GM18505 (cell line): ENCODE measurements around the gene TTLL9.
"Not testable (repeated sequence)": the region's sequence is repeated elsewhere in the genome, so short reads cannot be mapped to it uniquely, and the experiment has no call there.

Source experiments
- ATAC-seq: cut with Tn5 transposase; IDR thresholded peaks from one replicate; pipeline ENCODE4 v1.9.1; 2021; ENCODE audit not compliant: unreplicated experiment
- POLR2A ChIP-seq: IDR thresholded peaks from 4 replicates; pipeline ENCODE4 v1.6.1; 2011; ENCODE audit warnings: borderline replicate concordance; ENCODE audit not compliant: insufficient read depth, insufficient read length; ENCODE audit errors: extremely low read depth

Gene TTLL9, protein sequence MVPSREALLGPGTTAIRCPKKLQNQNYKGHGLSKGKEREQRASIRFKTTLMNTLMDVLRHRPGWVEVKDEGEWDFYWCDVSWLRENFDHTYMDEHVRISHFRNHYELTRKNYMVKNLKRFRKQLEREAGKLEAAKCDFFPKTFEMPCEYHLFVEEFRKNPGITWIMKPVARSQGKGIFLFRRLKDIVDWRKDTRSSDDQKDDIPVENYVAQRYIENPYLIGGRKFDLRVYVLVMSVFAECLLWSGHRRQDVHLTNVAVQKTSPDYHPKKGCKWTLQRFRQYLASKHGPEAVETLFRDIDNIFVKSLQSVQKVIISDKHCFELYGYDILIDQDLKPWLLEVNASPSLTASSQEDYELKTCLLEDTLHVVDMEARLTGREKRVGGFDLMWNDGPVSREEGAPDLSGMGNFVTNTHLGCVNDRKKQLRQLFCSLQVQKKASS

DNA sequence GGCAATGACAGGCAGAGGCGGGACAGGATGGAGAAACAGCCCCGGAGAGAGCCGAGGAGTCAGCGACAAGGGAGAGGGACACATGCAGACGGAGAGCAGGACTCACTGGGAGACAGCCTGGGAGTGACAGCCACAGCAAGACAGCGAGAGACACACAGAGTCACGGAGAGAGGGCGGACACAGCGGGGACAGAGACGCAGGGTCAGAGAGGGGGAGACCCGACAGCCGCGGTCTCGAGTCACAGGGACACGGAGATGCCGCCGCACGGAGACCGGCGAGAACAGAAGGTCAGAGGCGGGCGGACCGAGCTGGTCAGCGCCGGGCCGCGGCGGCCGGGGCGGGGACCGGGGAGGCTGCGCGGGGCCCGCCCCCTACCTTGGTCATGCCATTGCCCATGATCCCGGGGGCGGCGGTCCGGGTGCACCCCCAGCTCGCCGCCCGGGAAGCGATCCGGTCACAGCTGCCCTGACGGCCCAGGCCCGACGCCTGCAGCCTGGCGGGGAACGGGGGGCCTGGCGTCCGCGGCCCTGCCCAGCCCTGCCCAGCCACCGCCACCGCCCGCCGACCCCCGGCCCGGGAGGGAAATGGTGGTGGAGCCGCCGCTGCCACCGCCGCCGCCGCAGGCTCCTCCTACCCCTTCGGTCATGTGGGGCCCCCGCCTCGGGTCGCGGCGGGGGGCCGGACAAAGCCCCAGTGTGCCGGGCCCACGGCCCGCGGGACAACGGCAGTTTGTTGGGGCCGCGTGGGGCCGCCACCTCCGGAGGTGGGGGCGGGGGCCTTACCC lies at the start of gene TTLL9, which contains the start of gene DUSP15:
TSS of gene TTLL9 (plus strand) at position 693 of the 784 bp plus-strand sequence. CDS start 493 bp downstream, outside the sequence.
TSS of gene DUSP15 (minus strand) at position 586 of the 784 bp plus-strand sequence. CDS start at position 396, 190 bp downstream.
- ATAC-seq = no peak
- no peak for TF ChIP-seq POLR2A

DNA sequence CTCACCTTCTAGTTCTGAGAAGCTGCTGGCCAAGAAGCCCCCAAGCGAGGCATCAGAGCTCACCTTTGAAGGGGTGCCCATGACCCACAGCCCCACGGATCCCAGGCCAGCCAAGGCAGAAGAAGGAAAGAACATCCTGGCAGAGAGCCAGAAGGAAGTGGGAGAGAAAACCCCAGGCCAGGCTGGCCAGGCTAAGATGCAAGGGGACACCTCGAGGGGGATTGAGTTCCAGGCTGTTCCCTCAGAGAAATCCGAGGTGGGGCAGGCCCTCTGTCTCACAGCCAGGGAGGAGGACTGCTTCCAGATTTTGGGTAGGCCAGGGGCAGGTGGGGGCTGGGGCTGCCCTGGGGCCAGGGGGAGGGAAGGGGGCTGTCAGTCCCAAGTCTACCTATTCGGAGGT lies 49.0 kb upstream of the TTLL9 start:
- ATAC-seq = no peak
- TF ChIP-seq POLR2A = no peak

DNA sequence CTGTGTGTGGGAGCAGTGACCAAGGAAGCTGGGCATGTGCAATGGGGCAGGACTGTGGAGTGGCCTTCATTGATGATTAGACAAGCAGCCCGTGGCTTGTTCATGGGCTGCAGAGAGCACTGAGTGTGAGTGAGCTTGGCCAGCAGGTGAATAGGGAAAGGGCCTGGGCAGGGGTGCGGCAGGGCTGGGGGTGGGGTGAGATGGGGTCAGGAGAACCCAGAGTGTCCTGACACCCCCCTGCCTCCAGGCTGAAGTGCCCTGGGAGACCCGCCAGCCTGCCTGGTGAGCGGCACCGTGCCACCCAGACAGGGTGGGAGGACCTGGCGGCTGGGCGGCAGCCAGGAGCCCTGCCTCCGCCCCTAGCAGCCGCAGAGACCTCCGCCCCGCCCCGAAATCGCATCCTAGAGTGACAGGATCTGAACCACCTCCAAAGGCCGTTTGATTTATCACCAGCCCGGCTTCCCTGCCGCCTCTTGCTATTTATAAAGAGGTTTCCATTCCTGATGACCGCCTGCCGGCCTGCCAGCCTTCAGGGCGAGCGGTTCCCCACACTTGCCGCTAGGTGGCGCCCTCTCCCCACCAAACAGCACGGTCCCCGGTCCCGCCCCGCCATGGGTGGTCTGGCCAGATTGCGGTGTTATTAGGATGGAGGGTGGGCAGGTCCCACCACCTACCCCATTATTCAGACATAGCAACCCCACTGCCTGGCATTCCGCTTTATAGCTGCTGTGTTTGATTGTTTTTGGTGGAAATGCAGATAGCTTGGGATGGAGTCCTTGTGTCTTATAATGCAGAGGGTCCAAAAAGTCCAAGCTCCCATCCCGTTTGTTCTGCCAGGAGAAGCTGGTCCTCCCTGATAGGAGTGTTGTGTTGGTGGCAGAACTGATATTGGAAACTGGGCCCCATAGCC lies 47.8 kb upstream of the TTLL9 start:
- ATAC-seq = peak; percentile 79
- TF ChIP-seq POLR2A = no peak

DNA sequence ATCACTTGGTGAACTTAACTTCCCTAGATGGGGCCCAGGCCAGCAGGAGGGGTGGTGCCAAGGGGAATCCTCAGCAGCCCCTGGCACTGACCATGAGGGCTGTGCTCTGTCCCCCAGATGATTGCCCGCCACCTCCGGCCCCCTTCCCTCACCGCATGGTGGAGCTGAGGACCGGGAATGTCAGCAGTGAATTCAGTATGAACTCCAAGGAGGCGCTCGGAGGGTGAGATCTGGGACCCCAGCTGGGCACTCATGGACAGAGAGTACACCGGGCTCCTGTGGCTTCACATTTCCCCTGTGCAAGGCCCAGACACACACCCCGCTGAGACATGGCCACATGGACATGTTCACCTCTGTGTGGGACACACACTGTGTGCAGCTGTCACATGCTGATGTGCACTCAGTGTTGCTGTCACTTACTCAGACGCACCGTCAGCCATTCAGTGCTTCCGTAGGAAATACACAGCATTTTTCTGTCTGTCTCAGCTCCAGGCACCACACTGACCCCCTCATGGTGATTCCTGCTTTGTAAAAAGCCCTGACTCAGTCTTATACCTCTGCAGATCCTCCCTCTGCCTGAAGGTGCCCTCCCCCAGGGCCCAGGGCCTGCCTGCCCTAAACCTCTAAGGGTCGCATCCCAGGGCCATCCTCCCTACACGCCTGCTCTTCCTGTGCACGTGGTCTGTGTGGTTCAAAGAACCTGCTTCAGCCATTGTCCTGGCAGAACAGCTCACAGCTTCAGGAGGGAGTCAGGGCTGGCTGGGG lies 46.9 kb upstream of the TTLL9 start:
- no peak for ATAC-seq

DNA sequence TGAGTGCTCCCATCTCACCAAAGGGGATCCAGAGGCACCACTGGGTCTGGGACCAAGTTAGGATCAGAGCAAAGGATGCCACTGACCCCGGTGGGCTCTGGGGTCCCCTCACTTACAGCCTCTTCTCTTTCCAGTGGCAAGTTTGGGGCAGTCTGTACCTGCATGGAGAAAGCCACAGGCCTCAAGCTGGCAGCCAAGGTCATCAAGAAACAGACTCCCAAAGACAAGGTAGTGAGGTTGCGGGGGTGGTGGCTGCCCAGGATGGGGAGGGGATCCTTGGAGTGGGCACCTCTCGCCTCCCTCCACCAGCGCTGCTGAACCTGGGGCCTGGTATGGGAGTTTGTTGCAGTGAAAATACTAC lies 46.3 kb upstream of the TTLL9 start:
- ATAC-seq = no peak
- TF ChIP-seq POLR2A = no peak

More for the DNA sequence above, 46.9 kb upstream of the TTLL9 start:
- no peak for TF ChIP-seq POLR2A

DNA sequence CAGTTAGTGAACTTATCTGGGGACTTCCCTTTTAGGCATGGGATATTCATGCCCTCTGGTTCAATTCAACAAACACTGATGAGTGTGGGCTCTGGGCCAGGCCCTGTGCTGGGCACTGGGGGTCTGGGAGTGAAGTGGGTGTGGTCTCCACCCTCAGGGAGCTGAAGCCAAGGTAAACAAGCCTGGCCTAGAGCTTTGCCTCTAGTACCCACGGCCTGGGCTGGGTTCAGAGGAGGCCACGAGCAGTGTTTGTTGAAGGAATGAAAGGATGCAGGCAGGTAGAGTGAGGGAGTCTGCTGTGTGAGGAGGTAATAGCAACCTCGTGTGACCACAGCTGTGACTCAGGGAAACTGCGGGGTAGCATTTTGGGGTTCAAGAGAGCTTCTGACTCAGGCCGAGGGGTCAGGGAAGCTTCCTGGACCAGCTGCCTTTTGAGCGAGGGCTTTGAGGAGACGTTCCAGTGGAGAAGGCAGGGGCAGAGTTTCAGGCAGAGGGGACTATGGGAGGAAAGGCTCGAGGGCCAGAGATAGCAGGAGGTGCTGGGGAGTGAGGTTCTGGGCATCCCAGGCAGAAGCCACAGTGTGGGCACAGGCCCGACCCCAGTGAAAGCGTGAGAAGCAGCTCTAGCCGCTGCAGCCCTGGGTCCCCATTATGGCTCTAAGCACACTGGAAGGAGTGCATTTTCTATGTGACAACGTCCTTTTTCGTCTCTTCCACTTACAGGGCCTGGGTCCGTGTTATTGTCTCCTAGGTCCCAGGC lies 45.7 kb upstream of the TTLL9 start:
- ATAC-seq = no peak
- TF ChIP-seq POLR2A = no peak

DNA sequence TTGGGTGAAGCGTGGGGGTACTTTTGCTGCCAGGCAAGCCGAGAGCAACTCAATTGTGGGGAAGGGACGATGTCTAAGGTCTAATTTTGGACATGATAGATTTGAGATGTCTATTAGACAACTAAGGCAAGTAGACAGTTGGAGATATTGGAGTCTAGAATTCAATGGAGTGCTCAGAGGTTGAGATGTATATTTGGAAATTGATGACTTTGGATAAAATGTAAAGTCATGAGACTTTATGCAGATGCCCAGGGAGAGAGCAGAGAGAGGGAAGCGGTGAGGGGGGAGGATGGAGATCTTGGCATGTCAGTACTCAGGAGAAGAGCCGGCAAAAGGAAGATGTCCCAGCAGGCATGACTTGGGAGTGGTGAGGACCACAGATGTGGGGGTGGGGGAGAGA lies 44.4 kb upstream of the TTLL9 start:
- no peak for TF ChIP-seq POLR2A
- no peak for ATAC-seq

DNA sequence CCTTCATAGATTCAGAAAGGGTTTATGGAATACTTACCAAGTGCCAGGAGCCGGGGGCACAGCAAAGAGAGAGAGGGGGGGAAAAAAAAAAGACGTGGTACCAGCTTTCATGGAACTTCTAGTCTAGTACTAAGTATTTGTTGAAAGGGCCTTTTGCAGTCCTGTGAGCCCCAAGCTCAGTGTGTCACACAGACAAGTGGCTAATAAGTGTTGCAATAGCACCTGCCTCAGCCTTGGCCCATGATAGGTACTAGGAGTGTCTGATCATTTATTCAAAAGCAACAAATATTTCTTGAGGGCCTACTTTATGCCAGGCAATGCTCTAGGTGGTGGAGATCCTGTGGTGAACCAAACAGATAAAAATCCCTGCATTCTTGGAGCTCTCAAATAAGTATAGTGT lies 43.4 kb upstream of the TTLL9 start:
- no peak for TF ChIP-seq POLR2A
- ATAC-seq = no peak

DNA sequence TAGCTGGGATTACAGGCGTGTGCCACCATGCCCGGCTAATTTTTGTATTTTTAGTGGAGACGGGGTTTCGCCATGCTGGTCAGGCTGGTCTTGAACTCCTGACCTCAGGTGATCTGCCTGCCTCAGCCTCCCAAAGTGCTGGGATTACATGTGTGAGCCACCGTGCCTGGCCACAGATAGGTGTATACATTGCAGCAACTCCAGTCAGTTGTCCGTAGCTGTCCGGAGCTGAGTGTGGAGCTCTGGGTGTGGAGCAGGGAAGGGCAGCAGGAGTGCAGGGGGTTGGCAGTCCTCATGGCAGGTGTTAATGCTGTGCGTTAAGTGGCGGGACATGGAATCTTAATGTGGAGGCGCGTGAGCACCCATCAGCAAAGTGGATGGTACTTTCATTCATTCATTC lies 42.4 kb upstream of the TTLL9 start:
- not testable (repeated sequence) for ATAC-seq

DNA sequence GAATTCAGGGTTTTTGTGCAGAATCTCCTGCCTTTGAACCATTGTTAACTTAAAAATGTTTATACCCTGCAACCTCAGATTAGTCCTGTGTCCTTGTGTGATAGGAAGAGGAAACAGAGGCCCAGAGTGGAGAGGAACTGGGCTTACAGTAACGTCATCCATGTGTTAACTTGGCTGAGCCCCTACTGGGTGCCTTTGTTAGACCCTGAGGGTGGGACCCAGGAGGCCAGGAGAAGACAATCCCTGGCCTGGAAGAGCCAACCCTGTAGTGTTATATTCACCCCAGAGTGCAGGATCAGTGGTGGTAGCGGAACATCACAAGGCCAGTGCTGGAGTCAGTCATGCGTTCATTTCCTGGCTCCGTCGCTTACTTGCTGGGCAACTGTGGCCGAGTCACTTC lies 40.7 kb upstream of the TTLL9 start:
- ATAC-seq = no peak
- no peak for TF ChIP-seq POLR2A

DNA sequence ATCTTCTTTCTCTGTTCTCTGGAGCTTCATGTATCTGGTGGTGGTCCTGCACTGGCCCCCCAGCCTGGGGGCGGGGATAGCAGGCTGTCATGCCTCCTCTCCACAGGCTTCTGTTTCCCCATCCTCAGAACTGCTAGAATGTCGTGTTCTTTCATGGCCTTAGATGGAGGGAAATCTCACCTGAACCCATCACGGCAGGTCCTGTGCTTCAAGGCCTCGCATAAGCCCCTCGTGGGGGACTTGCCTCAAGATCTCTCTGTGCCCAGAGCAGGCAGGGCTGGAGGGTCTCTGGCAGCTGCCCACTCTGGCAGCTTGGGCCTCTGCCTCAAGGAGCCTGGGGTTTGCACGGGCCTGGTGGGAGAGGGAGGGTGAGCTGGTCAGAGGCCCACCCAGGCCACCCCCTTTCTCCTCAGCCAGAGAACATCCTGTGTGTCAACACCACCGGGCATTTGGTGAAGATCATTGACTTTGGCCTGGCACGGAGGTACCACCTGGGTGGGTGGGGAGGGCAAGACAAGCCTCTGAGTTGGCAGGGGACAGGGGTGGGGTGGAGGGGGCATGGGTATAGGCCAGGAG lies 39.9 kb upstream of the TTLL9 start:
- TF ChIP-seq POLR2A = no peak
- no peak for ATAC-seq
